Mucosa of rectum (tissue), 2 donors: ENCODE measurements around the gene RTBDN.

ENCODE experiments used
- H3K27ac ChIP-seq, 2 donors: one replicate each; pipeline ENCODE4 v1.7.0; 2013; ENCODE audit warnings: inconsistent platforms in 2 of 2, low read depth in 2 of 2, low read length in 2 of 2
- H3K27me3 ChIP-seq, 2 donors: one replicate each; pipeline ENCODE4 v1.7.0; 2013; ENCODE audit warnings: low read length in 2 of 2; ENCODE audit not compliant: control insufficient read depth in 2 of 2, insufficient read depth in 2 of 2
- H3K36me3 ChIP-seq, 2 donors: one replicate each; pipeline ENCODE4 v1.7.0; 2013; ENCODE audit warnings: low read length in 2 of 2; ENCODE audit not compliant: control insufficient read depth in 2 of 2, insufficient read depth in 2 of 2
- H3K4me1 ChIP-seq, 2 donors: one replicate each; pipeline ENCODE4 v1.7.0; 2013; ENCODE audit warnings: low read length in 2 of 2, mild to moderate bottlenecking in 1 of 2; ENCODE audit not compliant: control insufficient read depth in 2 of 2, insufficient read depth in 2 of 2
- H3K4me3 ChIP-seq, 2 donors: one replicate each; pipeline ENCODE4 v1.7.0; 2013; ENCODE audit warnings: low read length in 2 of 2
- H3K9ac ChIP-seq, 2 donors: one replicate each; pipeline ENCODE4 v1.7.0; 2013; ENCODE audit warnings: low read length in 2 of 2, low read depth in 1 of 2, mild to moderate bottlenecking in 1 of 2
- H3K9me3 ChIP-seq, 2 donors: one replicate each; pipeline ENCODE4 v1.7.0; 2013; ENCODE audit warnings: low read length in 2 of 2; ENCODE audit not compliant: control insufficient read depth in 2 of 2
- donor health status: healthy.
- donor health status: Normal muscosa, but diverticular disease.

The RTBDN gene

DNA sequence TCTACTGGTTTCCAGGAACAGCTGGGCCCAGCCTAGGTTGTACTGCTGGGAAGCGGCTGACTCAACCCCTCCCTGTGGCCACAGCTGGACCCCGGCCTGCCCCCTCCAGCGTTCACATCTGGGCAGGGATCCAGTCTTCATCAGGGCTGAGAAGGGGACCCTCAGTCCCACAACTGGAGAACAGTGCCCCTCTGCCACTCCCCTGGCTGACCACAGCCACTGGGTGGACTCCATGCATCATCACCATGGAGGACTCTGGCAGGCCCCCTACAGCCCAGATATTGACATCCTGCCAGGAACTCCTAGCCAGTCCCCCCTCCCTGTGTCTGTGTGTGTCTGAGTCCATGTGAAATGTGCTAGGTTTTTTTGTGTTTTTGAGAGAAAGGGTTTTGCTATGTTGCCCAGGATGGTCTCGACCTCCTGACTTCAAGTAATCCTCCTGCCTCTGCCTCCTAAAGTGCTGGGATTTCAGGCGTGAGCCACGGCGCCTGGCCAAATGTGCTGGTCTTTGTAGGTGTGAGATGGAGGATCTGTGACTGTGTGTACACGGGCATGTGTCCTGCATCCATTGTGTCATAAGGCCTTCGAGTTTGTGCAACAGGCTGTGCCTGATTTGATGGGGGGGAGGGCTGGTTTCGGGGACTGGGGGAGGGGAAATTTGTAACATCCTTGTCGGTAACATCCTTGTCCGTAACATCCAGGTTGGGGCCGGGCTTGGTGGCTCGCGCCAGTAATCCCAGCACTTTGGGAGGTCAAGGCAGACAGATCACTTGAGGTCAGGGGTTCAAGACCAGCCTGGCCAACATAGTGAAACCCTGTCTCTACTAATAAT is 55.0 kb downstream of the RTBDN start:
- H3K9me3 ChIP-seq: no peaks in the 10 kb centered on the region
- H3K27ac ChIP-seq: peak overlapping the region; percentile 85 to 97
- no peaks in the 10 kb centered on the region for H3K36me3 ChIP-seq
- H3K9ac ChIP-seq: peak overlapping the region in 1 of 2 donors; percentile 80
- H3K4me3 ChIP-seq: peak overlapping the region; percentile 34 to 87
- H3K4me1 ChIP-seq: peaks cover 47 to 50% of the 10 kb centered on the region in 2 donors
- no peaks in the 10 kb centered on the region for H3K27me3 ChIP-seq

DNA sequence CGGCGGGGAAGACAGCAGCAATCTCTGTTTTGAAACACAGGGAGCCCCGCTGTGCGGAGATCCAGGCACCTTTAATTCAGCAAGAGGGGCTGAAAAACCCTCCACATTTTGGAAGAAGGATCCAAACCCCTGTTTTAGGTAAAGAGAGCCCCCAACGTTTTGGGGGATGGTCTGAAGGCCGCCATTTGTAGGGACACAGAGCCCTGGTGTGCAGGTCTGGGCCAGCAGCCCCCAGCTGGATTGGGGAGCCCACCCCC is 55.5 kb downstream of the RTBDN start:
- H3K9ac ChIP-seq: peak overlapping the region in 1 of 2 donors; percentile 80
- peak overlapping the region; percentile 85 to 97 for H3K27ac ChIP-seq
- H3K4me1 ChIP-seq: peaks cover 42 to 47% of the 10 kb centered on the region in 2 donors
- H3K9me3 ChIP-seq: no peaks in the 10 kb centered on the region
- H3K27me3 ChIP-seq: no peaks in the 10 kb centered on the region
- no peaks in the 10 kb centered on the region for H3K36me3 ChIP-seq
- H3K4me3 ChIP-seq: peak overlapping the region; percentile 69 to 87

DNA sequence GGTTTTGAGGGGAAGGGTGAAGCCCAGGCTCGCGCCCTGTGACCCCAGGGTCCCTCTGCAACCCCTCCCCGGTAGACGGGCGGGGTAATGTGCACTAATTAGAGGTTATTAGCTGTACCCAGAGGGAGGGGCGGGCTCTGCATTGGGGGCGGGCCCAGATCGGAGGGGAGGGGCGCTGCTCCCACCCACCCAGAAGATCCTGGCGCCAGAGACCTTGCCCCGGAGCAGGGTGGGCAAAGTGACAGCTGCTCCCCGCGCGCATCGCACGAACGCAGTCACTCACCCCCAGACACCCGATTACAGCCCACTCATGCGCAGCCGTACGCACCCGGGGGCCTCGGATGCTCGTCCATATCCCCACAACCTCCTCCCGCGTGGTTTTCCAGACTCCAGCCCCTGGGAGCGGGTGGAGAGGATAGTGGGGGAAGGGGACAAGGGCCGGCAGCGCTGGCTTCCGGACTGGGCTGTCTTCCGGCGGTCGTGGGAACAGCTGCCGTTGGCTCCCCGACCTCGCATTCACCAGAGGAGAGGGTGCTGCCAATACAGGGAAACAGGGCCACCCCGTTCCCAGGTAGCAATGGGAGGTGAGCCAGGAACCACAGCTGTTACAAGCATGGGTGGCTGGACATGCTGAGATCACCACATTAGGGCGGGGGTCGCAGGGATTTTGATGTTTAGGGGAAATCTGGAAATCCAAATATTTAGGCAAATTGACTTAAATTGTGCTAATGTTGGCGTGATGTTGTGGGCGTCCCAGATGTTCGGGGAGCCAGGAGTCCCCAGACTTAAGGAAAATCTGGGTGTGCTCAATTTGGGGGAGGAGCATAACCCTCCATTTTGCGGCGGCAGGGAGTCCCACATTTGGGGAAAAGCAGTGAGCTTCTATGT is 56.1 kb downstream of the RTBDN start:
- peak overlapping the region; percentile 69 to 87 for H3K4me3 ChIP-seq
- peaks cover 37 to 45% of the 10 kb centered on the region in 2 donors for H3K4me1 ChIP-seq
- no peaks in the 10 kb centered on the region for H3K9me3 ChIP-seq
- no peaks in the 10 kb centered on the region for H3K27me3 ChIP-seq
- peak overlapping the region; percentile 80 to 94 for H3K9ac ChIP-seq
- peak overlapping the region; percentile 85 to 97 for H3K27ac ChIP-seq
- H3K36me3 ChIP-seq: no peaks in the 10 kb centered on the region

DNA sequence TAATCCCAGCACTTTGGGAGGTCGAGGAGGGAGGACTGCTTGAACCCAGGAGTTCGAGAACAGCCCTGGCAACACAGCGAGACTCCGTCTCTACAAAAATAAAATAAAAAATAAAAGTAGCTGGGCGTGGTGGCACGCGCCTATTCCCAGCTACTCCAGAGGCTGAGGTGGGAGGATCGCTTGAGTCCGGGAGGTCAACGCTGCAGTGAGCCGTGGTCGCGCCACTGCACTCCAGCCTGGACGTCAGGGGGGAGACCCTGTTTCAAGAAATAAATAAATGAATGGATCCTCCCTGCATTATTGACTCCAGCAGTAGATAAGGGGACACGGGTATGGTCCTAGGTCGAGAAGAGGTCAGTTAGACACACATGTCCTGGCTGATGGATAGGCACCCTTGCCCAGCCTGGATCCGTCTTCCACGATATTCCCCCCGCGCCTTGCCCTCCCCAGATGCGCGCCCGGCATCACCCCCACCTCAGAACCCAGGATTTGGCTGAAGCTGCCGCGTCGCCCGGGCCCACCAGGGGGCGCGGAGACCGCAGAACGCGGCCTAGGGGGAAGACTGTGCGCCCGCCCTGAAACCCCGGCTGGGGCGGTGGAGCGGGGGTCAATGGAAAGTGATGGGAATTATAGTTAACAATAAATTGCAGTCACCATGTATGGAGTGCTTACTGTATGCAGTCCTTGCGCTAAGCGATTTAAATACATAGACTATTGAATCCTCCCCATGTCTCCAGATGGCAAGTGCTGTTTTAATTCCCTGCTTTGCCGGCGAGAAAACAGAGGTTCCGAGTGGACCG is 57.0 kb downstream of the RTBDN start:
- H3K27ac ChIP-seq: peak overlapping the region; percentile 85 to 97
- H3K36me3 ChIP-seq: no peaks in the 10 kb centered on the region
- H3K4me1 ChIP-seq: peaks cover 31 to 38% of the 10 kb centered on the region in 2 donors
- H3K9me3 ChIP-seq: no peaks in the 10 kb centered on the region
- no peaks in the 10 kb centered on the region for H3K27me3 ChIP-seq
- peak overlapping the region; percentile 69 to 87 for H3K4me3 ChIP-seq
- peak overlapping the region; percentile 80 to 94 for H3K9ac ChIP-seq
